HCT116 (cell line): ENCODE measurements around the gene ACTN1. TPM values are rescaled to one million over a fixed set of nuclear protein-coding genes. Genes with fewer than 3 reads are reported as not detected.

Source experiments
- ATAC-seq: fragments of 200-7000 bp; cut with Tn5 transposase; 2 replicates; pipeline ENCODE4 v1.9.1; 2020; ENCODE audit warnings: mild to moderate bottlenecking, moderate library complexity
- BruUV-seq: library from RNA; stranded (reverse); fragments of 400-500 nt; replicated peaks from 2 replicates; lab custom pipeline; 2021; lab: Mats Ljungman, UMichigan
- CTCF ChIA-PET: fragments of 300-600 bp; sonication (Branson Sonifier 250); formaldehyde crosslinking; loops from one replicate; lab custom pipeline; 2021; ENCODE audit warnings: antibody characterized with exemption; lab: Charles Lee
- POLR2A ChIA-PET: fragments of 300-600, 350-600 bp; sonication (Branson Sonifier 250); formaldehyde crosslinking; loops from one replicate; lab custom pipeline; 2021; ENCODE audit warnings: antibody characterized with exemption; lab: Charles Lee
- RAD21 ChIA-PET, 2 experiments: fragments of 300-600 bp; sonication (Branson Sonifier 250); formaldehyde crosslinking; loops; one replicate each; lab custom pipeline; 2023; ENCODE audit warnings: low total read pairs in 2 of 2; ENCODE audit not compliant: uncharacterized antibody in 2 of 2, unreplicated experiment in 2 of 2, low non-redundant PET in 1 of 2; lab: Charles Lee
- DNase-seq: peaks from one replicate; pipeline ENCODE4 v3.0.0-alpha.2; 2010; ENCODE audit warnings: low read depth, low spot score
- H2AFZ ChIP-seq: fragments of 200-600 bp; shearing (Covaris generic), sonication (generic); 2 replicates; pipeline ENCODE4 v1.6.1; 2017; ENCODE audit warnings: low read depth, mixed run types, mixed read lengths, antibody characterized with exemption, low read length; ENCODE audit not compliant: poor library complexity, severe bottlenecking
- H3K27ac ChIP-seq: 2 replicates; pipeline ENCODE4 v1.5.1; 2012; ENCODE audit warnings: low read depth, low read length
- H3K27me3 ChIP-seq: fragments of 200-600 bp; sonication (generic); 2 replicates; pipeline ENCODE4 v1.6.1; 2016; ENCODE audit warnings: mixed run types, low read length, mixed read lengths; ENCODE audit not compliant: insufficient read depth
- H3K36me3 ChIP-seq, 2 experiments: fragments of 200-500 bp in 1 of 2; fragments of 200-600 bp in 1 of 2; sonication (Bioruptor generic) in 1 of 2; sonication (generic) in 1 of 2; 2 replicates each; pipeline versions ENCODE4 v1.5.1 to v1.6.1; 2014 to 2016; ENCODE audit warnings: low read length in 2 of 2, inconsistent platforms in 1 of 2, mixed read lengths in 1 of 2, mixed run types in 1 of 2; ENCODE audit not compliant: insufficient read depth in 2 of 2, control insufficient read depth in 1 of 2
- H3K4me1 ChIP-seq, 2 experiments: fragments of 200-600 bp in 1 of 2; sonication (generic) in 1 of 2; 2 replicates each; pipeline versions ENCODE4 v1.5.1 to v1.6.1; 2012 to 2017; ENCODE audit warnings: low read length in 2 of 2, inconsistent platforms in 1 of 2, mild to moderate bottlenecking in 1 of 2, mixed read lengths in 1 of 2, mixed run types in 1 of 2, moderate library complexity in 1 of 2; ENCODE audit not compliant: insufficient read depth in 2 of 2, control insufficient read depth in 1 of 2
- H3K4me2 ChIP-seq: fragments of 200-600 bp; sonication (generic); 2 replicates; pipeline ENCODE4 v1.6.1; 2017; ENCODE audit warnings: mixed run types, low read length, mixed read lengths
- H3K4me3 ChIP-seq, 2 experiments: fragments of 200-600 bp in 1 of 2; sonication (generic) in 1 of 2; replicated peaks in 1 of 2; 2 replicates each; pipeline ENCODE4 v1.5.1; 2011 to 2016; ENCODE audit warnings: low read length in 2 of 2, control low read depth in 1 of 2, low read depth in 1 of 2, mild to moderate bottlenecking in 1 of 2, mixed read lengths in 1 of 2, mixed run types in 1 of 2
- H3K79me2 ChIP-seq: fragments of 200-600 bp; sonication (generic); 2 replicates; pipeline ENCODE4 v1.6.1; 2017; ENCODE audit warnings: mild to moderate bottlenecking, mixed run types, low read length, moderate library complexity, mixed read lengths; ENCODE audit not compliant: insufficient read depth
- H3K9ac ChIP-seq: fragments of 200-600 bp; sonication (generic); 2 replicates; pipeline ENCODE4 v1.6.1; 2016; ENCODE audit warnings: low read length, mixed read lengths
- H3K9me2 ChIP-seq: fragments of 200-600 bp; sonication (generic), shearing (Covaris generic); 2 replicates; pipeline ENCODE4 v1.6.1; 2017; ENCODE audit warnings: mixed run types, mild to moderate bottlenecking, moderate library complexity; ENCODE audit not compliant: insufficient read depth
- H3K9me3 ChIP-seq, 2 experiments: fragments of 200-500 bp in 1 of 2; fragments of 200-600 bp in 1 of 2; sonication (Bioruptor generic) in 1 of 2; sonication (generic) in 1 of 2; 2 replicates each; pipeline ENCODE4 v1.6.1; 2014 to 2017; ENCODE audit warnings: low read length in 2 of 2, mixed read lengths in 2 of 2, inconsistent platforms in 1 of 2, low read depth in 1 of 2, mild to moderate bottlenecking in 1 of 2, mixed run types in 1 of 2, moderate library complexity in 1 of 2; ENCODE audit not compliant: control insufficient read depth in 1 of 2, insufficient read depth in 1 of 2
- H4K20me1 ChIP-seq: fragments of 200-600 bp; sonication (generic), shearing (Covaris generic); 2 replicates; pipeline ENCODE4 v1.6.1; 2017; ENCODE audit warnings: mixed run types, mild to moderate bottlenecking, moderate library complexity; ENCODE audit not compliant: insufficient read depth
- CTCF ChIP-seq, 3 experiments: fragments of 200-600 bp in 1 of 3; sonication (generic) in 1 of 3; IDR thresholded peaks in 2 of 3; conservative IDR thresholded peaks in 1 of 3; 2 replicates each; pipeline ENCODE4 v1.5.1; 2012 to 2017; ENCODE audit warnings: low read depth in 2 of 3, low read length in 2 of 3, antibody characterized with exemption in 1 of 3, borderline replicate concordance in 1 of 3, control low read depth in 1 of 3, mild to moderate bottlenecking in 1 of 3, mixed read lengths in 1 of 3, mixed run types in 1 of 3, moderate library complexity in 1 of 3; ENCODE audit not compliant: insufficient read depth in 1 of 3
- POLR2AphosphoS5 ChIP-seq: IDR thresholded peaks from 2 replicates; pipeline ENCODE4 v1.6.1; 2011; ENCODE audit warnings: mild to moderate bottlenecking, low read depth, low read length, moderate library complexity
- SRF ChIP-seq: IDR thresholded peaks from 2 replicates; pipeline ENCODE4 v1.6.1; 2012; ENCODE audit warnings: low read depth
- TCF7L2 ChIP-seq: IDR thresholded peaks from 2 replicates; pipeline ENCODE4 v1.7.0; 2011; ENCODE audit warnings: borderline replicate concordance, inconsistent platforms; ENCODE audit not compliant: insufficient read depth, insufficient read length; ENCODE audit errors: extremely low read depth
- intact Hi-C: fragments of 100-400 bp; cut with micrococcal nuclease; formaldehyde crosslinking; loops from 2 replicates; pipeline ENCODE4 v1.10.0; 2022
- total RNA-seq: library from RNA; stranded (reverse); gene quantifications from one replicate; pipeline ENCODE4 v1.2.1, GENCODE V29; 2021; ENCODE audit not compliant: unreplicated experiment
- TF ChIP-seq, protein P1 (sequence below): IDR thresholded peaks from 2 replicates; pipeline ENCODE4 v1.6.1; 2012; ENCODE audit warnings: low read depth

The ACTN1 gene
- total RNA-seq, 1 experiment from 2014 or later = 123 TPM

DNA sequence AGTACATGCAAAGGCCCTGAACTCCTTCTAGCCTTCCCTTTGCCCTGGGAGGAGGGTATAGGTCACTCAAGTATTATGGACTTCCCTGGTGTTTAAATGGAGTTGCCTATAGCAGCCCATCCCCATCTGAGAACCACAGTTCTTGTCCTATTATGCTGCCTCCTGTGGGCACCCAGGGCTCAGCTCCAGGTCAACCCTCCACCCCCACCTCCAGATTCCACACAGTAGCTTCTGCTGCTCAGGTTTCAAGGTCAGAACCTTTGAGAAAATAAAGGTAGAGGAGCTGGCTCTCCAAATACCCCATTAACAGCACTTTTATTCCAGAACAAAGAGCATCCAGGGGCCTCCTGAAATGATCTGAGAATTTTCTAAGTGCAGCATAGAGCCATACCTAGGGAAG, 57.4 kb downstream of the ACTN1 start:
- DNase-seq = no peak
- Histone ChIP-seq H3K4me3 (no peak overlapping the region), H3K27me3 (no peaks in the 10 kb centered on the region), H3K79me2 (peaks cover 29% of the 10 kb centered on the region; the same call in 1 of the 2 replicates), H3K4me2 (no peak overlapping the region), H3K9ac (no peak overlapping the region), H3K36me3 (peaks cover 12 to 32% of the 10 kb centered on the region in 2 experiments; a peak in 3 of 4 replicates), H3K4me1 (peaks cover 0 to 5% of the 10 kb centered on the region in 2 experiments; a peak in 1 of 4 replicates), H4K20me1 (no peaks in the 10 kb centered on the region), H3K27ac (no peak overlapping the region), H2AFZ (no peak overlapping the region), H3K9me2 (no peaks in the 10 kb centered on the region), H3K9me3 (peaks cover 5 to 9% of the 10 kb centered on the region in 2 experiments; a peak in 2 of 4 replicates)
- RAD21 ChIA-PET = no interaction called here
- POLR2A ChIA-PET = no interaction called here
- BruUV-seq = no TSS peak
- intact Hi-C loops = no loop called here
- ATAC-seq = no peak; the same call in 1 of the 2 replicates
- TF ChIP-seq TCF7L2 (no peak), POLR2AphosphoS5 (no peak), SRF (no peak), CTCF (IDR thresholded peaks at IDR 0.05 in 2 of 3, conservative IDR thresholded peaks at IDR 0.05 in 1 of 3; ENCODE audit: borderline replicate concordance in 1 of 3, insufficient read depth in 1 of 3, low read depth in 2 of 3, low read length in 2 of 3) (no peak)
- TF ChIP-seq, protein P1, sequence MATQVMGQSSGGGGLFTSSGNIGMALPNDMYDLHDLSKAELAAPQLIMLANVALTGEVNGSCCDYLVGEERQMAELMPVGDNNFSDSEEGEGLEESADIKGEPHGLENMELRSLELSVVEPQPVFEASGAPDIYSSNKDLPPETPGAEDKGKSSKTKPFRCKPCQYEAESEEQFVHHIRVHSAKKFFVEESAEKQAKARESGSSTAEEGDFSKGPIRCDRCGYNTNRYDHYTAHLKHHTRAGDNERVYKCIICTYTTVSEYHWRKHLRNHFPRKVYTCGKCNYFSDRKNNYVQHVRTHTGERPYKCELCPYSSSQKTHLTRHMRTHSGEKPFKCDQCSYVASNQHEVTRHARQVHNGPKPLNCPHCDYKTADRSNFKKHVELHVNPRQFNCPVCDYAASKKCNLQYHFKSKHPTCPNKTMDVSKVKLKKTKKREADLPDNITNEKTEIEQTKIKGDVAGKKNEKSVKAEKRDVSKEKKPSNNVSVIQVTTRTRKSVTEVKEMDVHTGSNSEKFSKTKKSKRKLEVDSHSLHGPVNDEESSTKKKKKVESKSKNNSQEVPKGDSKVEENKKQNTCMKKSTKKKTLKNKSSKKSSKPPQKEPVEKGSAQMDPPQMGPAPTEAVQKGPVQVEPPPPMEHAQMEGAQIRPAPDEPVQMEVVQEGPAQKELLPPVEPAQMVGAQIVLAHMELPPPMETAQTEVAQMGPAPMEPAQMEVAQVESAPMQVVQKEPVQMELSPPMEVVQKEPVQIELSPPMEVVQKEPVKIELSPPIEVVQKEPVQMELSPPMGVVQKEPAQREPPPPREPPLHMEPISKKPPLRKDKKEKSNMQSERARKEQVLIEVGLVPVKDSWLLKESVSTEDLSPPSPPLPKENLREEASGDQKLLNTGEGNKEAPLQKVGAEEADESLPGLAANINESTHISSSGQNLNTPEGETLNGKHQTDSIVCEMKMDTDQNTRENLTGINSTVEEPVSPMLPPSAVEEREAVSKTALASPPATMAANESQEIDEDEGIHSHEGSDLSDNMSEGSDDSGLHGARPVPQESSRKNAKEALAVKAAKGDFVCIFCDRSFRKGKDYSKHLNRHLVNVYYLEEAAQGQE = no peak
- CTCF ChIA-PET = interaction anchor here (0.6 to 1.0 kb wide), 3 partner anchors 10 to 13 kb away, joined by 3 read pairs; no protein-coding TSS in a partner anchor
